OCI-M2 (cell line): ENCODE data around the gene AKIRIN2.
"Not testable (repeated sequence)": the region's sequence is repeated elsewhere in the genome, so short reads cannot be mapped to it uniquely, and the experiment has no call there.

Experiments used
- DNase-seq: peaks from one replicate; lab custom pipeline; 2025; ENCODE audit not compliant: unreplicated experiment; lab: John Stamatoyannopoulos, UW

Gene AKIRIN2

GRCh38 chr6:87687893-87688292 lies 14.1 kb downstream of the AKIRIN2 start:
- DNase-seq = not testable (repeated sequence)

GRCh38 chr6:87687296-87687695 lies 14.7 kb downstream of the AKIRIN2 start:
- DNase-seq = no peak

- DNase-seq = not testable (repeated sequence)
Observed at GRCh38 chr6:87686636-87687205, 15.3 kb downstream of the AKIRIN2 start.

DNA sequence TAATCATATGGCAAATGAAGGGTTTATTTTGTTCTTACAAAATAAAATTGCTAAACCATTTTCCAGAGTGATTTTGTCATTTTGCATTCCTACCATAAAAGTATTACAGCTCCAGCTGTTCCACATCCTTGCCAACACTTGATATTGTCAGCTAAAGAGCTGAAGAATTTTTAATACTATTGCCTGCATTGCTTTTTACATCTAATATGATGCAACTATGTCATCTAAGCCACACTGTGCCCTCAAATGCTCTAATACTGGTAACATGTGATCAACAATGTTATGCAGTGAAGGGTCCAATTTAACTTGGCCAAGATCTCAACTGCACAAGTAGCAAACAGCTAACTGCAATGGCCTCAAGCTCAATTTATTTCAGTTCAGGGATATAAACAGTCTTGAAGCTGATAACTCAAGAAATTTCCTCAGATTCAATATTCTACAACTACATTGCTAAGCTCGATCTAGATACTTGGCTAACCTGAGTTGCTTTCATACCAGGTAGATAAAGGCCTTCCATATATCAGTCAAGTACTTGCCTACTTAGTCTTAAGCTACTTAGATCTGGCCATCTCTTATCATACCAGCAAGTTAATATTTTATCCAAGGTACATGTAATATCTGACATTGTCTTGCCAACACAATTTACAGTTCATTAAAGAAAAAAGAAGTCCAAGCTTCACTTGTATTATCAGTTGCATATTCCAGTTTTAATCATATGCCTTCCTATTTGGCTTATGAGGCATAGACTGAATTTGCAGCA lies 17.0 kb downstream of the AKIRIN2 start:
- no peak for DNase-seq

GRCh38 chr6:87683890-87684289 lies 18.1 kb downstream of the AKIRIN2 start:
- no peak for DNase-seq

DNA sequence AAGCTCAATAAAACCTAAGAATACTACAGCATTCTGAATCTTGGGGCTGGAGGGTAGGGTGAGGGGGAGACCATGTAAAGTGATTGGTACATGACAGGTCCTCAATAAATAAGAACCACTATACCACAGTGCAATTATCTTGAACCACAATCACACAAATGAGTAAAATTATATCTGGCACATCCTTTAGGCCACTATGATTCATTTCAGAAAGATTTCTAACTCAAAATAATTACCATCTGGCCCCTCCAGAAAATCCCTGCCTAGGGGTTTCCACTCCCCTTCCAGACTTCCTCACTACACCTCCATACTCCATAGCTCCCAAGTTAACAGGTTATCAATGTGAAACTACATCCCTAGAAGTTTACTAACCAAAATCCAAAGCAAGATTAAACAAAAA lies 19.7 kb downstream of the AKIRIN2 start:
- no peak for DNase-seq

GRCh38 chr6:87675004-87675681 lies 26.9 kb downstream of the AKIRIN2 start:
- no peak for DNase-seq

DNA sequence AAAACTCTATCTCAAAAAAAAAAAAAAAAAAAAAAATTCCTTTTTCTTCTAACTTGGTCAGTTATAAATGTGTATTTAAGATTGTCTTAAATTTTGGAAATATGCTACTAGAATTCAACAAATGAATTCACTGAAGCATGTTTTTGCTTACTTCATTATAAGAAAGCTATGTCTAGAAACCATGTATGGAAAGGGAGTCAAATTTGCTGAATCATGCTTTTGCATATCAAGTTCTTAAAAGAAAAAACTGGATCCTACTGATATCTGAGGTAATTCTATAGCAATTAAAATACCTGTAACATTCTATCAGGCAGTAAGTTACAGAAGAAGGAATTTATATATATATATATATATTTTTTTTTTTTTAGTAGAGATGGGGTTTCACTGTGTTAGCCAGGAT lies 27.7 kb downstream of the AKIRIN2 start:
- DNase-seq = no peak

GRCh38 chr6:87673237-87673636 lies 28.8 kb downstream of the AKIRIN2 start:
- no peak for DNase-seq

DNA sequence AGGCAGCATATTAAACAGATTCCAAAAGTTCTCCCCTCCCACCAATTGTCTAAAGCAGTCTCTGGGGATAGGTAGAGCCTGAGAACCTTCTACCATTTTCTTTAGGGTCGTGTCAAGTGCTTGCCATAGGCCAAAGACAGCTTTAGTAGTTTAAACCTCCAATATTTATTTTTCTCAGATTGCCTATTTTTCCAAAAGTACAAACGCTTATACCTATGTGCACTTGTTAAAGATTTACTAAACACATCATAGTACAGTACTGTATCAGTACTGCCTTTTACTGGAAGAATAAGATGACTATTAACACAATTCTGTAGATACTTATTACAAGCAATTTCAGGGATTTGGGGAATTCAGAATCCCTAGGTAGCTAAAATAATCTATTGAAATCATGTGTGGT lies 29.4 kb downstream of the AKIRIN2 start:
- no peak for DNase-seq

DNA sequence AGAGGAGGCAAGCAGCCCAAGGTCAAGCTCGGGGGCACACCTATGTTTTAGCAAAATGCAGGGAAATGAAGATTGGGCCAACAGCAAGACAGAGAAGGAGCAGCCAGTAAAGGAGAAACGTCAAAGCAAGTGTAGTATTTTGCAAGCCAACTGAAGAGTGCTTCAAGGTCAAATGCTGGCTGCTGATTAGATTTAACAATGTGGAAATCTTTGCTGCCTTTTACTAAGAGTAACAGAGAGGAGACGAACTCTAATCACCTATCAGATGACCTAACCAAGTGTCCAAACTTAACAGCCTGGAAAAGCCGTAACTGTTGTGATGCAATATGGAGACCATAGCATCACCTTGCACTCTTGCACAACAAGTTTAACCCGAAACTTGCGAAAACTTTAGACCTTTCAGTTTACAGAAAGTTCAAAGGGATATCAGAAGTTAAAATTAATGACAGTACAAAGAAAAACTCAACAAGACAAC lies 30.4 kb downstream of the AKIRIN2 start:
- DNase-seq = no peak

- DNase-seq = no peak
Observed at GRCh38 chr6:87670707-87671106, 31.3 kb downstream of the AKIRIN2 start.

- no peak for DNase-seq
Observed at GRCh38 chr6:87669051-87669450, 33.0 kb downstream of the AKIRIN2 start.

DNA sequence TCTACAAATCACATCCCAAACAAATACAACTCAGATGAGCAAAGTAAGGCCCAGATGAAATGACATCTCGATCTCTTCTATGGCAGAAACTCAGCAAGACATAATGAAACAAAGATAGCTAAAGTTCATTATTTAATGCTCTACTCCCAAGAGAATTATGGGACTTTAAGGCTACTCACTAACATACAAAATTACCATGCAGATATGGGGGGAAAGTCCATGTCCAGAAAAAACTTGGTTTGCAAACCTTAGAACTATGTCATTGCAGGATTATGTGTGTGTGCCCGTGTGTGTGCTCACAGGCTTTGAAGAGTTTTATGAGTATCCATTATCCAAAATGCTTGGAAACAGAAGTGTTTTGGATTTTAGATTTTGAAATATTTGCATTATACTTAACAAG lies 34.0 kb downstream of the AKIRIN2 start:
- DNase-seq = no peak

GRCh38 chr6:87667032-87667431 lies 35.0 kb downstream of the AKIRIN2 start:
- no peak for DNase-seq

DNA sequence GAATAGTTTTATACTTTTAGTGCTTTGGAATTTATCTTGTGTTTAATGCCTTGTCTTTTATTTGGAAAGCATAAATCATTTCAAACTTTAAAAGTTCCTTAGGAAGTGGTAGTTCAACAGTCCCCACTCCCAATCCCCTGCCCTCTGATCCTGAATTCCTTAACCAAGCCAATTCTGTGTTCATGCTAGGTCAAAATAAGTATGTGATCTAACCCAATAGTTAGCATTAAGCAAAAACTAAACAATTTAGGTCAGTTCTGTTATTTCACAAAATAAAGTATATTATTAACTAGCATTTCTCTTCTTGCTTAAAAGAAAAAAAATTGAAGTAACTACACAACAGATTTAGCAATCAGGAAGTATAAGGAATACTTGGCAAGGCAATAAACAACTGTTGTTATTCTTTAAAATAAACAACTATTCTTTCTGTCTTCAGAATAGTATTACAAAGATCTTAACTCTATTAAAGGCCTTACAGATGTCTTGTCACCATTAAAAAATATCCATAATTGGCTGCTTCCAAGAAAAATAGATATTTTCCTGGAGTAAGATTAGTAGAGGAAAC lies 37.0 kb downstream of the AKIRIN2 start:
- DNase-seq = no peak

- DNase-seq = no peak
Observed at GRCh38 chr6:87663434-87663833, 38.6 kb downstream of the AKIRIN2 start.

DNA sequence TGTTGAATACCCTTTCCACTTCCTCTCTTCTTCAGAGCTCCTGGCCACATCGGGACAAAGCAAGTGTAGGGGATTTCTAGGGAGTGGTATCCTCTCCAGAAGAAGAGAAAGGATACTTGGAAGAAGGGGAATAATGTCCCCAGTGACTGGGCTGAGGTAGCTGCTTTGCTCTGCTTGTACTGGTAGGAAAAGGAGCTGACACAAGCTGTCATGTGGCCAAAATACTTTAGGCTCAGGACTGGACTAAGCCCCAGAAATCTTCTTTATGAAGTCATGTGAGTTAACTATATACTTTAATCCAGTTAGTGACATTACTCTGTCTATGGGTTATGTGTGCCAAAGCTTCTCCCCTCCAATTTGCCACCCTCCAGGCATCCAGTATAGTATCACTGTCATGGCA lies 40.5 kb downstream of the AKIRIN2 start:
- no peak for DNase-seq

GRCh38 chr6:87661016-87661415 lies 41.0 kb downstream of the AKIRIN2 start:
- DNase-seq = no peak

- no peak for DNase-seq
Observed at GRCh38 chr6:87660226-87660911, 41.7 kb downstream of the AKIRIN2 start.

DNA sequence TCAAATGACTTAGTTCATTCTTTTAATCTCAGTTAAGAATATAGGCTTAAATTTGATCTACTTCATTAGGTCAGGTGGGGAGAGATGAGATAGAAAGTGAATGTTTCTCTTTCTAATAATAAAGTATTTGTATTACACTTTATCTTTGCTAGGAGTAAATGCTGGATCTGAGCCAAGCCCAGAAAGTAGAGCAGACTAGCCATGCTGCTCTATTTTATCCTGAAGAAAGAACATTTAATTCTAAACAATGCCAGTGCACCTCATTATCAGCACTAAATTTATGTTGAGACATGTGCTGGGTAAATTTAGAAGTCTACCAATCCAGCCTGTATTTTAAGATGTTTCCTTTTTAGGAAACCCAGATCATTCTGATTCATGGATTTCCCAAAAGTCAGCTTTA lies 43.5 kb downstream of the AKIRIN2 start:
- DNase-seq = no peak
